Lower leg skin (tissue), 3 donors: ENCODE results near the gene RPS26.

Source experiments
- POLR2A ChIP-seq, 2 donors: fragments of 450-650 bp; IDR thresholded peaks; one replicate each; pipeline ENCODE4 v1.6.1; 2016 to 2017; ENCODE audit warnings: antibody characterized with exemption in 2 of 2, mild to moderate bottlenecking in 1 of 2, moderate library complexity in 1 of 2
- TF ChIP-seq, protein P1 (sequence below), 3 donors: fragments of 450-650 bp; IDR thresholded peaks; one replicate each; pipeline ENCODE4 v1.5.1; 2016; ENCODE audit warnings: antibody characterized with exemption in 3 of 3, mild to moderate bottlenecking in 3 of 3, moderate library complexity in 2 of 3

GRCh38 chr12:56001487-56002100 is 40.1 kb upstream of the RPS26 start:
- TF ChIP-seq, protein P1, sequence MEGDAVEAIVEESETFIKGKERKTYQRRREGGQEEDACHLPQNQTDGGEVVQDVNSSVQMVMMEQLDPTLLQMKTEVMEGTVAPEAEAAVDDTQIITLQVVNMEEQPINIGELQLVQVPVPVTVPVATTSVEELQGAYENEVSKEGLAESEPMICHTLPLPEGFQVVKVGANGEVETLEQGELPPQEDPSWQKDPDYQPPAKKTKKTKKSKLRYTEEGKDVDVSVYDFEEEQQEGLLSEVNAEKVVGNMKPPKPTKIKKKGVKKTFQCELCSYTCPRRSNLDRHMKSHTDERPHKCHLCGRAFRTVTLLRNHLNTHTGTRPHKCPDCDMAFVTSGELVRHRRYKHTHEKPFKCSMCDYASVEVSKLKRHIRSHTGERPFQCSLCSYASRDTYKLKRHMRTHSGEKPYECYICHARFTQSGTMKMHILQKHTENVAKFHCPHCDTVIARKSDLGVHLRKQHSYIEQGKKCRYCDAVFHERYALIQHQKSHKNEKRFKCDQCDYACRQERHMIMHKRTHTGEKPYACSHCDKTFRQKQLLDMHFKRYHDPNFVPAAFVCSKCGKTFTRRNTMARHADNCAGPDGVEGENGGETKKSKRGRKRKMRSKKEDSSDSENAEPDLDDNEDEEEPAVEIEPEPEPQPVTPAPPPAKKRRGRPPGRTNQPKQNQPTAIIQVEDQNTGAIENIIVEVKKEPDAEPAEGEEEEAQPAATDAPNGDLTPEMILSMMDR (IDR thresholded peaks at IDR 0.05): no peak
- TF ChIP-seq POLR2A (IDR thresholded peaks at IDR 0.05): no peak
